Pancreas (tissue), 10 donors: Measurements from ENCODE around the gene PARD3. TPM values are rescaled to one million over a fixed set of nuclear protein-coding genes. Genes with fewer than 3 reads are reported as not detected.

Experiments
- ATAC-seq, 4 donors: fragments of 200-7000 bp; cut with Tn5 transposase; one replicate each; pipeline versions ENCODE4 v1.8.0 to v1.9.1; 2020; ENCODE audit warnings: mild to moderate bottlenecking in 4 of 4, moderate library complexity in 4 of 4
- DNase-seq, 6 donors: peaks; one replicate each; pipeline ENCODE4 v3.0.0-alpha.2; 2020
- FAIRE-seq: peaks from 2 replicates; lab custom pipeline; 2012; peaks lifted over from hg19 to GRCh38; lab: Jason Lieb, UNC
- H3K27ac ChIP-seq, 4 donors: fragments of 200-600 bp; sonication (generic); 1 replicate in 3 of 4; 2 replicates in 1 of 4; pipeline versions ENCODE4 v1.5.0 to v1.8.0; 2020
- H3K27me3 ChIP-seq, 4 donors: fragments of 200-600 bp; one replicate each; pipeline ENCODE4 v1.8.0; 2021
- H3K36me3 ChIP-seq, 3 donors: fragments of 200-600 bp; sonication (generic) in 1 of 3; one replicate each; pipeline versions ENCODE4 v1.5.0 to v1.8.0; 2020 to 2021
- H3K4me1 ChIP-seq, 3 donors: fragments of 200-600 bp; one replicate each; pipeline ENCODE4 v1.8.0; 2021
- H3K4me3 ChIP-seq, 4 donors: fragments of 200-600 bp; sonication (generic) in 2 of 4; one replicate each; pipeline versions ENCODE4 v1.5.0 to v1.8.0; 2020 to 2021
- H3K9me3 ChIP-seq, 4 donors: fragments of 200-600 bp; one replicate each; pipeline ENCODE4 v1.8.0; 2021
- WGBS, 2 donors: extraction: QIAGEN DNeasy Blood & Tissue Kit; methylation state at CpG; one replicate each; pipeline ENCODE4 v1.1.7; 2013; 5-methylcytosine and 5-hydroxymethylcytosine counted together
- intact Hi-C, 3 donors: fragments of 100-400 bp; cut with DNase I; formaldehyde crosslinking; loops; one replicate each; pipeline versions ENCODE4 v1.11.1 to v1.14.2; 2022
- polyA plus RNA-seq, 2 donors: library from polyadenylated mRNA; stranded (reverse); fragments of 200-250 nt; gene quantifications; one replicate each; pipeline ENCODE4 v1.2.3, GENCODE V29; 2013
- total RNA-seq, 6 donors: library from RNA; stranded (reverse); fragmentation: NEBNext Ultra II Directional in 4 of 6; extraction: Animal tissue kit (Norgen Biotek cat#: 25700) in 4 of 6; gene quantifications; one replicate each; pipeline versions ENCODE4 v1.2.1 to v1.2.4, GENCODE V29; 2021 to 2023
- TF ChIP-seq, protein P1 (sequence below), 4 donors: fragments of 200-600 bp; sonication (generic) in 3 of 4; IDR thresholded peaks; one replicate each; pipeline versions ENCODE4 v1.5.0 to v1.8.0; 2021; ENCODE audit warnings: antibody characterized with exemption in 4 of 4
- donor health status: healthy with polysubstance abuse.
- donor health status: DM: no; HTN: no; CAD: no; lungs with moderate emphysema.
- donor health status: DM: no; HTN: no; CAD: no.
- donor health status: control.
- donor health status: control.
- donor health status: Bipolar disorder and iron deficiency.
- donor health status: DM: yes; HTN: yes; CAD: no.
- donor health status: DM: no; HTN: no; CAD: no.
- donor health status: DM: no; HTN: no; CAD: no.
- donor health status: DM: yes; HTN: yes; CAD: no.

PARD3 gene
- total and polyA plus RNA-seq, 8 donors: 12.8 to 32.3 (median 23.4) TPM

- H3K9me3 ChIP-seq: no peaks in the 10 kb centered on the region
- WGBS, 2 donors: 60 to 82% methylated on average over 4 of the region's 4 CpGs
- H3K4me1 ChIP-seq: no peaks in the 10 kb centered on the region
- no peaks in the 10 kb centered on the region for H3K36me3 ChIP-seq
- DNase-seq (no peak), FAIRE-seq (no peak), ATAC-seq (peak in 3 of 4 donors; percentile 18 to 73 (median 34))
- H3K4me3 ChIP-seq: no peak overlapping the region
- intact Hi-C loops: no loop called here
- H3K27ac ChIP-seq: no peak overlapping the region
- no peaks in the 10 kb centered on the region for H3K27me3 ChIP-seq
- TF ChIP-seq, protein P1, sequence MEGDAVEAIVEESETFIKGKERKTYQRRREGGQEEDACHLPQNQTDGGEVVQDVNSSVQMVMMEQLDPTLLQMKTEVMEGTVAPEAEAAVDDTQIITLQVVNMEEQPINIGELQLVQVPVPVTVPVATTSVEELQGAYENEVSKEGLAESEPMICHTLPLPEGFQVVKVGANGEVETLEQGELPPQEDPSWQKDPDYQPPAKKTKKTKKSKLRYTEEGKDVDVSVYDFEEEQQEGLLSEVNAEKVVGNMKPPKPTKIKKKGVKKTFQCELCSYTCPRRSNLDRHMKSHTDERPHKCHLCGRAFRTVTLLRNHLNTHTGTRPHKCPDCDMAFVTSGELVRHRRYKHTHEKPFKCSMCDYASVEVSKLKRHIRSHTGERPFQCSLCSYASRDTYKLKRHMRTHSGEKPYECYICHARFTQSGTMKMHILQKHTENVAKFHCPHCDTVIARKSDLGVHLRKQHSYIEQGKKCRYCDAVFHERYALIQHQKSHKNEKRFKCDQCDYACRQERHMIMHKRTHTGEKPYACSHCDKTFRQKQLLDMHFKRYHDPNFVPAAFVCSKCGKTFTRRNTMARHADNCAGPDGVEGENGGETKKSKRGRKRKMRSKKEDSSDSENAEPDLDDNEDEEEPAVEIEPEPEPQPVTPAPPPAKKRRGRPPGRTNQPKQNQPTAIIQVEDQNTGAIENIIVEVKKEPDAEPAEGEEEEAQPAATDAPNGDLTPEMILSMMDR (IDR thresholded peaks at IDR 0.05): no peak
Measured at GRCh38 chr10:34200355-34200901, 614.7 kb downstream of the PARD3 start.

DNA sequence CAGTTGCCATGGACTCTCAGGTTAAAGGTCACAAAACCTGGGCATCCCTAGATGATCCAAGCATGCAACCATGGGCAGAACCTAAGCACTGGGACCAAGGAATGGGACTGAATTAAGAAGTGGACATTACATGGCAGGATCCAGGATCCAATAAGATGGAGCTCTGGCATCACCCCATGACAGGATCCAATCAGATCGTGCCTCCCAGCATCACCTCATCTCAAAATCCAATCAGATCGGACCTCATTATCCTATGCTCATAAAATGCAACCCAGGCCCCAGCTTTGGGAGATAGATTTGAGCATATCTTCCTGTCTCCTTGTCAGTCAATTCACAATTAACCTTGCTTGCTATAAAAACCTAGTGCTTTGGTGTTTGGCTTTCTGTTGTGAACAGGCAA lies 616.1 kb downstream of the PARD3 start:
- Histone ChIP-seq H3K27ac (no peak overlapping the region), H3K4me1 (no peaks in the 10 kb centered on the region), H3K27me3 (no peaks in the 10 kb centered on the region), H3K9me3 (no peaks in the 10 kb centered on the region), H3K36me3 (no peaks in the 10 kb centered on the region), H3K4me3 (no peak overlapping the region)
- intact Hi-C loops: no loop called here
- DNase-seq (no peak), ATAC-seq (no peak), FAIRE-seq (no peak)
- TF ChIP-seq, protein P1 (IDR thresholded peaks at IDR 0.05): no peak
- 96 to 97% methylated on average over 2 of the region's 2 CpGs for WGBS, 2 donors

DNA sequence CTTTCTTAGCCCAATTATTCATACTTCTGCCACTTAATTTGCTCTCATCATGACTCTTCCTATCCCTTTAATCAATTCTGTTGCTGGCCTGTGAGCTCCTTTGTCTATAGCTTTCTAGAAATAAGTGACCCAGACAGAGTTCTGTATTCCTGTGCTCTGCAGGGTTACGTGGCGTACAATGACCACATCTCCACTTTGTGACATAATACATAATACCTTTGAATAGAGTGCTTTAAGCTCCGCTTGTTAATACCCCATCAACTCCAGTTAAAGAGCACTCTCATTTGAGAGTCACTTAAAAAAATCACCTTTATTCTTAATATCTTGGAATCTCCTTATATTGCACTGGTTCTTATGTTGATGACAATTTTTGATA lies 619.0 kb downstream of the PARD3 start:
- TF ChIP-seq, protein P1 (IDR thresholded peaks at IDR 0.05): no peak
- no peak overlapping the region for H3K27ac ChIP-seq
- FAIRE-seq (no peak), ATAC-seq (no peak), DNase-seq (no peak)
- no peaks in the 10 kb centered on the region for H3K4me1 ChIP-seq
- intact Hi-C loops: no loop called here
- WGBS, 2 donors: 97 to 98% methylated on average over 3 of the region's 3 CpGs
- no peak overlapping the region for H3K4me3 ChIP-seq
- H3K27me3 ChIP-seq: no peaks in the 10 kb centered on the region
- H3K36me3 ChIP-seq: no peaks in the 10 kb centered on the region
- H3K9me3 ChIP-seq: no peaks in the 10 kb centered on the region

- no peaks in the 10 kb centered on the region for H3K9me3 ChIP-seq
- ATAC-seq: no peak
- no peaks in the 10 kb centered on the region for H3K36me3 ChIP-seq
- intact Hi-C loops: no loop called here
- TF ChIP-seq, protein P1 (IDR thresholded peaks at IDR 0.05): no peak
- FAIRE-seq: no peak
- DNase-seq: no peak
- H3K27ac ChIP-seq: no peak overlapping the region
- H3K4me1 ChIP-seq: no peaks in the 10 kb centered on the region
- 75 to 76% methylated on average over 8 of the region's 8 CpGs for WGBS, 2 donors
- H3K27me3 ChIP-seq: no peaks in the 10 kb centered on the region
- H3K4me3 ChIP-seq: no peak overlapping the region
Measured at GRCh38 chr10:34195364-34196057, 619.6 kb downstream of the PARD3 start.
